GM21526 (cell line): ENCODE results near the gene JAG2.

Experiments used
- ATAC-seq: cut with Tn5 transposase; IDR thresholded peaks from one replicate; pipeline ENCODE4 v1.9.1; 2021; ENCODE audit warnings: moderate library complexity; ENCODE audit not compliant: unreplicated experiment, low FRiP score

Gene JAG2

DNA sequence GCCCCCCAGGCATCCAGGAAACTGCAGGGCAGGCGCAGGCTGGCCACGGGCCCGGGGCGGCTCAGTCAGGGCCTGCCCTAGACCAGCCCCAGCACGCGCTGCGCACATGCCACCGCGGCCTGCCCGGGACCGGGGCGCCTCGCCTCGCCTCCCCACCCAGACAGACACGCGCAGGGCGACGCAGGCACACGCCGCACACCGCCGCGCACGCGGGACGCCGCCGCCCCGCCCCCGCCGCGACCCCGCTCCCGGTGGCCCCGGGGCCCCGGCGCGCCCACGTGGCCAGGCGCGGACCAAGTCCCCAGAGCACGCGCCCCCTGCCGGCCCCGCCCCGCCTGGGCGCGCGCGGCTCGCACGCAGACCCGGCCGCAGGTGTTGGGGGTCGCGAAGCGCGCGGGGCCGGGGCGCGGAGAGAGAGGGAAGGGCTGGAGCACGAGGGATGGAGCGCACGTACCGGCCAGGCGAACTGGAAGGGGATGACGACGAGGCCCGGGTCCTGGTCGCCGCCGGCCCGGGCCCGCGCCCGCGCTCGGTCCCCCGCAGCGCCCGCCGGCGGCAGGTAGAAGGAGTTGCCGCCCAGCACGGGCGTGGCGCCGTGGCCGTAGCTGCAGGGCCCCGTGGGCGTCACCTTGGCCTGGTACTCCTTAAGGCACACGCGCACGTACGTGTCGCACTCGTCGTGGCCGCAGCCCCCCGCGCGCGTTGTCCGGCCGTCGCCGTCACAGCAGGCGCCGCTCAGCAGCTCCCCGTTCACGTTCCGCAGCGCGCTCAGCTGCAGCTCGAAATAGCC, 1.1 kb downstream of the JAG2 start:
- no peak for ATAC-seq

GRCh38 chr14:105166571-105167302, 1.8 kb downstream of the JAG2 start:
- no peak for ATAC-seq

DNA sequence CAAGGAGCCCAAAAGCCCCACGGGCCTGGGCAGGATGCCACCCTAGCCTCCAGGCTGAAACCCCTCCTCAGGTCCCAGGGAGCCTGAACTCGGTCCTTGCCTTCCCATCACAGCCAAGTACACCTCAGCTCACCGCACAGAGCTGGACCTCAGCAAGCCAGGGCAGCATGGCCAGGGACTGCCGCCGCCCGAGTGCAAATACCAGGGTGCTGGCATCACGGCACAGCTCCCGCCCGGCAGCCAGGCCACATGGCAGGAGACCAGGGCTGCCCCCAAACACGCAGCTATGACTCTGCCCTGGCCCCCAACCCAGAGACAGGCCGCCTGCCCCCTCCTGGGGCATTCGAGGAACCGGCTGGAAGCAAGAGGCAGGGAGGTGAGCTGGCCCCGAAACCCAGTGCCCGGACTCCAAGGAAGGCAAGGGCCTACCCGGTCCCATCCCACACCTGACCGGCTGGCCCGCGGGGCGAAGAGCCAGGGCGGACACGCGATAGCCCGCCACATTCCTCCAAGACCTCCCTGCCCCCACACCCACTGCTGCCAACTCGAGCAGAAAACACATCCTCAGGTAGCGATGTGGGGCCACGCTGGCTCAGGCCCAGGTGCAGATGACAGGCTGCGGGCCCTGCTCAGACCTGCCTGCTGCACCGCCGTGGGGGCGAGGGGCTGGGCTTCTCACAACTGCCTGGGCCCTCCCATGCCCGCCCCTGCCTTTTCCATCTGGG, 2.7 kb downstream of the JAG2 start:
- no peak for ATAC-seq

- no peak for ATAC-seq
Observed at GRCh38 chr14:105165134-105165704, 3.4 kb downstream of the JAG2 start.

DNA sequence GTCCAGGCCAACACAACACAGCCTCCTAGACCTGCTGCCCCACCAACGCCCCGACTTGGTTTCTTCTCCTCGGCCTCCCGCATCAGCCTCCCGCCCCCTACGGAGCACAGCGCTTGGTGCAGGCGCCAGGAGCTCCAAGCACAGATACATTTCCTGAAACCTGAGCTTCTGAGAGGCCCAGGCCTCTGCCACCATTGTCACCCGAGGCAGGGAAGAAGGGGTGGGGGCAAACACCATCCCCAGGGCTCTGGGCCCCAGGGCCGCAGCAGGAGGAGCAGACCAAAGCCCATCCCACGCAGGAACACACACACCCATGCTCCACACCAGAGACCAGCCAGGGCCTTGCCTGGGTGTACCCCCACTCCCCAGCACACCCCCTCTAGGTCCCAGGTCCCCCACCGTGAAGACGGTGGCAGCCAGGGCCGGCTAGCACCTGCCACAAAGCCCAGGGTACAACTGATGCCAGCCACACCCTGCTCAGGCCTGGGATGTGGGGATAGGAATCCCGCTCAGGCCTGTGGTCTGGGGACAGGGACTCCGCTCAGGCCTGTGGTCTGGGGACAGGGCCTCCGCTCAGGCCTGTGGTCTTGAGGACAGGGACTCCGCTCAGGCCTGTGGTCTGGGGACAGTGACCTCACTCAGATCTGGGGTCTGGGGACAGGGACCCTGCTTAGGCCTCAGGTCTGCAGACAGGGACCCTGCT, 5.4 kb downstream of the JAG2 start:
- no peak for ATAC-seq

DNA sequence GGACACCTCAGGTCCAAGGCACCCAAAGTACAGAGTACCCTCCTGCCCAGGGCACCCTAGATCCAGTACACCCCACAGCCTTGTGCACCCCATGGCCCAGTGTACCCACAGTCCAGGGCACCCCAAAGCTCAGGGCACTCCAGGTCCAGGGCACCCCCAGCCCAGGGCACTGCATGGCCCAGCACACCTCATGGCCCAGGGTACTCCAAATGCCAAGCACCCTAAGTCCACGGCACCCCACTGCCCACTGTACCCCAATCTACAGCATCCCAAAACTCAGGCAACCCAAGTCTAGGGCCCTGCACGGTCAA, 6.0 kb downstream of the JAG2 start:
- ATAC-seq = no peak

DNA sequence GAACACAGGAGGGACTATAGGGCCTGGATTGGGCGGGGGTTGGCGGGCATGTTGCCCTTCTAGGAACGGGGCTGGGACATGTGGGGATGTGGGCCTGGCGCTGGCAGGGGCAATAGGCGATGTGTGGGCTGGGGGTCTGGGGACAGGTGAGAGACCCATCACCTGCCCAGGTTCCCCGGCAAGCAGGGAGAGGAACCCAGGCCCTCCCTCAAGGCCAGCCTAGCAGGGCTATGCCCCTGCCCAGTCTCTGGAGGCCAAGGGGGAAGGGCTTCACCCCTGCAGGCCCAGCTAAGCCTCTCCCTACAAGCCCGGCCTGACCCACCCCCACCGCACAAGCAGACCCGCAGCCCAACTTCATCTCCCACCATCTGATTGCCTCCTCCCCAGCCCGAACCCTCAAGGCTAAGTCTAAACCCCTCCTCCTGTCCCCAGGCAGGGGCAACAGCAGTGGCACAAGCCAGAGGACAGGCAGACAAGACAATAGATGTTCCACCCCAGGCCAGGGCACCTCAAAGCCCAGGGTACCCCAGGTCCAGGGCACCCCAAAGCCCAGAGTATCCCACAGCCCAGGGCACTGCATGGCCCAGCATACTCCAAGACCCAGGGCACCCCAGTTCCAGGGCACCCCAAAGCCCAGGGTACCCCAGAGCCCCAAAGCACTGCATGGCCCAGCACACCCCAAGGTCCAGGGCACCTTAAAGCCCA, 6.5 kb downstream of the JAG2 start:
- no peak for ATAC-seq

DNA sequence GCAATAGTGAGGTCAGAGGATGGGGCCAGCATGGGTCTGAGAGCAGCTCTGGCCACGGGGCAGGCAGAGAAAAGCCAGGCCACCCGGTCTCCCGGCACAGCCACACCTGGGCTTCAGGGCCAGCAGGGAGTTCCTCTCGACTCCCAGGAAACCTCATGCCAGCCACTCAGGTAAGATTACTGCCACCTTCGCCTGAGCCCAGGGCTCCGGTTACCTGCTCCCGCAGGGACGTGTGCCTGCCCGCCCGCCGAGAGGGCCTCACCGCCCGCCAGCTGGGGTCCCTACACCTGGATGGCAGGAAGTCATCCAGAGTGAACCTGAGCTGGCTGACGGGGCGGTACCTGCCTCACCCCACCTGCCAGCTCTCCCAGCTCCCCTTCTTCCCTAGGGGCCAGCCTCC, 7.3 kb downstream of the JAG2 start:
- no peak for ATAC-seq

GRCh38 chr14:105160776-105161175, 7.8 kb downstream of the JAG2 start:
- ATAC-seq = no peak

DNA sequence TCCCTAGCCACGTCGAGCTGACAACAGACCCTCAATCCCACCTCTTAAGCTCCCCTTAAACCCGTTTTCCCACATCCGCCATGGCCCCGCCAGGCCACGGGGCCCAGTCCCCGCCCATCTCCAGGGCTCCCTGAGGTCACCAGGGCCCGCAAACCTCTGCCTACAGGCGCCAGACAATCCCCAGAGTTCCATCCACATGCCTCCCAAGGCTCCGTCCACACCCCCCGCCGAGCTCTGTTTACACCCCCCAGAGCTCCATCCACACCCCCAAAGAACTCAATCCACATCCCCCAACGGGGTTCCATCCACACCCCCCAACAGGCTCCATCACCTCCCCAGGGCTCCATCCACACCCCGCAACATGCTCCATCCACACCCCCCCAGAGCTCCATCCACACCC, 9.2 kb downstream of the JAG2 start:
- no peak for ATAC-seq

DNA sequence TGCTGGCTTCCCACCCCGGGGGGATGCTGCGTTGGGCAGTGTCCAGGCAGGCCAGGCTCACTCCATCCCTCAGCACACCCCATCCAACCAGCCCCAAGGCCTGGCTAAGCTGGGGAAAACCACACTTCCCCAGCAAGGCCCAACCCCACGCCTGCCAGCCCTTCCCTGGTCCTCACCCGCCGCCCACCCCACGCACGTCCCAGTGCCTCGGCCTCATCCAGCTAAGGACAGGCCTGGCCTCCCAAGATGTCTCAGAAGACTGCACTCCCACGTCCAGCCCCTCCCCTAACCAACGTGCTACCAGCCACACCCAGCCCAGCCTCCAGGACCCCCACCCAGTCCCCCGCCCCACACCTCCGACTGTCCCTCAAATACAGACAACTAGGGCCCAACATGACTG, 9.8 kb downstream of the JAG2 start:
- no peak for ATAC-seq

- no peak for ATAC-seq
Observed at GRCh38 chr14:105157872-105158271, 10.7 kb downstream of the JAG2 start.

DNA sequence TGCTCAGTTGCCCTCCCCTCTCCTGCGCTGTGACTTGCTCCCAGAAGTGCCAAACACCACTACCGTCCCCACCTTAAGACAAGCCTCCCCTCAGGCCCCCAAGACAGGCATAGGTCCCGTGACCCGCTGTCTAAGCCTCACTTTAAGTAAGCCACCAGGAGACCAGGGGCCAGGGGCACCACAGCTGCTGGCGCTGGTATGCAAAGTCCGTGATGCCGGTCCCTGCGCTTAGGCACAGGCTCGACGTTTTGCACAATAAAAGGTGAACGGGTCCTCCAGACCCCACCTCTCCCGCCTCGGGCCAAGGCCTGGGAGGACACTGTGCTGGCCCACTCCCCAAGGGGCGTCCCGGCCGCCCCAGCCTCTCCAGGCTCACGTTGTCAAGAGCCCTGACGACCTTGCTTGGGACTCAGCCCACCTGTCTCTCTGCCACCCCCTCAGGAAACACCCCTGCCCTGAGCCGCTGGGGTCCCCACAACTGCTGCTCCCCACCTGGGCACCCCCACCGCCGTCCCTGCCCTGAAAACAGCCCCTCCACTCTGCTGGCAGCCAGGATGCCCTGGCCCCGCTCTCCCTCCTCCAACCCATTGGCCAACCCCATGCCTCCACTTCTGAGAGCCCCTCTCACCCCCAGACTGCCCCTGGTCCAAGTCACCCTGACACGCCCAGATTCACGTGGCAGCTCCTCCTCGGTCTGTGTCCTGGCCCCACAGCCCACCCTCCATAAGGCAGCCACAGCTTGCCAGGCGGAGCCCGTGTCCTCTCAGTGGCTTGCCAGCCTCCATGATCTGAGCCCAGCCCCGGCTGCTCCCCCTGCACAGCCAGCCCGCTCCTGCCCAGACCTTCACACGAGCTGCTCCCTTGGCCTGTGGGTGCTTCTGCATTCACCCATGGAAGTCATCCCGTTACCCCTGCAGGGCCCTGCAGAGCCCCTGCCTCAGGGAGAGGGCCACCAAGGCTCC, 11.9 kb downstream of the JAG2 start:
- ATAC-seq = no peak

GRCh38 chr14:105155681-105156413, 12.7 kb downstream of the JAG2 start:
- no peak for ATAC-seq

- ATAC-seq = no peak
Observed at GRCh38 chr14:105155071-105155651, 13.4 kb downstream of the JAG2 start.

DNA sequence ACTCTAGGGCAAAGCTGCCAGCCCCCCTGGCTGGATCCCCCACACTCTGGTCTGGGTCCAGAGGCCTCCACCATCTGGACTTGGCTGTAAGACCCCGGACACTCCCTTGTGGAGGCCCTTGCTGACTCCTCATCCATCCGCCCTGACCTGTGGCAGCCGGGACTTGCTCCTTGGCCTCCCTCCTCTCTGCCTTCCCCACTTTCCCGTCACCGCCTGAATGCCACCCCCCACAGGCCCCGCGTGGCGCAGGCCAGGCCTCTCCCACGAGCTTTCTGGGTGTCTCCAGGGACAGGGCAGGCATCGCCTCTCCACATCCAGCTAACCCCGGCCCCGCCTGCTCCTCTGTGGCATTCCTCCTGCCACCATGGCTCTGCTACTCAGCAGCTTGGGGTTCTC, 14.1 kb downstream of the JAG2 start:
- no peak for ATAC-seq

DNA sequence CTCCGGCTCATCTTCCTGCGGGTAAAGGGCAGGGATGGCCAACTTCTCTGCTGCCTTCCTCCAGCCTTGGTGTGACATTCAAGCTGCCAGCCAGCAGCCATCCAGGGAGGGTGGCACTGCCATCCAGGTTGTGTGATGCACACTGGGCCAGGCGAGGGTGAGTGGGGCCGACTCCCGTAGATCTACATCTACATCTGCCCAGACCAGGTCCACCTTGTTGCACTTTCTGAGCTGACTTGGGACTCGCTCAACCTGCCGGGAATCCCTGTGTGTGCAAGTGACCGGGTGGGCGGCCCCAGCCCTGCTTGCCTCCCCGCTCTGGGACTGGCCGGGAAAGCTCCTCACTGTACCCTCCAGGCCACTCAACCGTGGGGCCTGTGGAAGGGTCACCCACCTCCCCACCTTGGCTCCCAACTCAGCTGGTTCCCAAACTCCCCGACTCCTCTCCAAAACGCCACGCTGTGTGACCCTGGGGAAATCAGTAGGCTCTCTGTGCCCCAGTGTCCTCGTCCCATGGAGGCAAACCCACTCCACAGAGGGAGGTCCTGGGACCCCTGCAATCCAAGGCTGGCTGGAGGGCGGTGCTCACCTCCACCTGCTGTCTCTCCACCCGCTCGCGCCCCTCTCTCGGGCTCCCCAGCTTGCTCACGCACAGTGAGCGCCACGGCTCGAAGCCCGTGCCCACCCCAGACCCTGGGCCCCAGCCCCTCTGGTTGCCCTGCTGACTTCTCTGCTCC, 14.7 kb downstream of the JAG2 start:
- no peak for ATAC-seq
